ENCODE measurements around the gene MLLT10.
"Not testable (repeated sequence)": the region's sequence is repeated elsewhere in the genome, so short reads cannot be mapped to it uniquely, and the experiment has no call there.

MLLT10 gene

DNA sequence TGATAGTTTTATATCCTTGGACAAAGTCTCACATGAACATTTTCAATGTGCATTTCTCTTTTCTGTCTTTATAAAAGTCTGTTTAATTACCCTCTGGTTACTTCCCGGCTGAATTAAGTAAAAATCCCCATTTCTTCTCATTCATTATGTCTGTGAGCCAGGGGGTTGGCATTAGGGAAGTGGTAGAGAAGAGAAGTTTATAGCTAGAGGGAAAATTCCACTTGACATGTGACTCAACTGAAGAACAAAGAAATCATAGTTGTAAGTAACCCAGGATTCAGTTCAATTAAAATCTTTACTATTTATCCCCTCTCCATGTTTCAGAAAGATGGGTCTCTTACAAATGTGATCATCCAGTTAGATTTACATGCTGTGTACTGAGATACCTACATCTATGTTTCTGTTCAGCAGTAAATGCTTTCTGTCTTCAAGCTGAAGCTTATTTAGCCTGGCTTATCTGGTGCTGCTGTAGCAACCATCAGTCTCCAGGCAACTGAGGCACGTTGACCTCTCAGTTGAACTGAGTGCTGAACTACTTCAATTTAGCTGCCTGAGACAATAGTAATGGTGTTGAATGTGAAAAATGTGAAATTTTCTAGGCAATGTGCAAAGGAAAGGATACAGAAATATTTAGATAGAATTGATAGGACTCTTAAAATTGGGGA, 181.6 kb downstream of the MLLT10 start:
- Histone ChIP-seq H3K9ac (ENCODE audit: low read length) (no peak overlapping the region), H3K27me3 (ENCODE audit: control insufficient read depth, insufficient read depth, low read length) (no peaks in the 10 kb centered on the region), H3K9me3 (ENCODE audit: control insufficient read depth, low read length) (no peaks in the 10 kb centered on the region), H3K4me1 (ENCODE audit: control insufficient read depth, insufficient read depth, low read length) (no peaks in the 10 kb centered on the region), H3K36me3 (ENCODE audit: control insufficient read depth, insufficient read depth, low read length) (no peaks in the 10 kb centered on the region), H3K4me3 (ENCODE audit: low read length) (no peak overlapping the region)

DNA sequence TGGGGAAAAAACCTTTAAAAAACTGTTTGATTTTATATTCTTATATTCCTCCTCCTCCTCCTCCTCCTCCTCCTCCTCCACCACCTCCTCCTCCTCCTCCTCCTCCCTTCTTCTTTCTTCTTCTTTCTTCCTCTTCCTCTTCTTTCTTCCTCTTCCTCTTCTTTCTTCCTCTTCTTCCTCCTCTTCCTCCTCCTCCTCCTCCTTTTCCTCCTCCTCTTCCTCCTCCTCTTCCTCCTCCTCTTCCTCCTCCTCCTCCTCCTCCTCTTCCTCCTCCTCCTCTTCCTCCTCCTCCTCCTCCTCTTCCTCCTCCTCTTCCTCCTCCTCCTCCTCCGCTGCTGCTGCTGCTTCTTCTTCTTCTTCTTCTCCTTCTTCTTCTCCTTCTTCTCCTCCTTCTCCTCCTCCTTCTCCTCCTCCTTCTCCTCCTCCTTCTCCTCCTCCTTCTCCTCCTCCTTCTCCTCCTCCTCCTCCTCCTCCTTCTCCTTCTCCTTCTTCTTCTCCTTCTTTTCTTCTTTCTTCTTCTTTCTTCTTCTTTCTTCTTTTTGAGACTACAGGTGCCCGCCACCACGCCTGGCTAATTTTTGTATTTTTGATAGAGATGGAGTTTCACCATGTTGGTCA, 183.5 kb downstream of the MLLT10 start:
- H3K27me3 ChIP-seq (ENCODE audit: control insufficient read depth, insufficient read depth, low read length); H3K36me3 ChIP-seq (ENCODE audit: control insufficient read depth, insufficient read depth, low read length): not testable (repeated sequence)

DNA sequence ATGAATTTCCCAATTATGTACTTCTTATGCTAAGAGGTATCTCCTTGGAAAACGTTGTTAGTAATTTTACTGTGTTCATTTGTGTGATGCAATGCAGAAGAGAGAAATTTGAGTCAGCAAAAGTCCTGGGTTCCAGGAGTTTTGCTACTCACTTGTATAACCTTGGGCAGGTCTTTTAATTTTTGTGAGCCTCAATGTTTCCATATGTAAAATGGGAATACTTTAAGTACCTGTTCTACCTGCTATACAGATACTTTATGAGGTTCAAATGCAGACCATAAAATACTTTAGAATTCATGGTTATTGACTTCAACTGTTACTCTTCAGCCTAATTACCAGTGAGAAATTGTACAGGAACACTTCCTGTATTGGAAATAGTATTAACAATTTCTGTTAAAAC, 185.5 kb downstream of the MLLT10 start:
- H3K27me3 ChIP-seq (ENCODE audit: control insufficient read depth, insufficient read depth, low read length): no peaks in the 10 kb centered on the region
- no peak overlapping the region for H3K4me3 ChIP-seq (ENCODE audit: low read length)
- H3K9ac ChIP-seq (ENCODE audit: low read length): no peak overlapping the region
- no peaks in the 10 kb centered on the region for H3K9me3 ChIP-seq (ENCODE audit: control insufficient read depth, low read length)
- no peaks in the 10 kb centered on the region for H3K36me3 ChIP-seq (ENCODE audit: control insufficient read depth, insufficient read depth, low read length)
- H3K4me1 ChIP-seq (ENCODE audit: control insufficient read depth, insufficient read depth, low read length): peaks cover 3% of the 10 kb centered on the region

More for the DNA sequence above, 183.5 kb downstream of the MLLT10 start:
- not testable (repeated sequence) for H3K9me3 ChIP-seq (ENCODE audit: control insufficient read depth, low read length); H3K4me3 ChIP-seq (ENCODE audit: low read length); H3K4me1 ChIP-seq (ENCODE audit: control insufficient read depth, insufficient read depth, low read length); H3K9ac ChIP-seq (ENCODE audit: low read length)

DNA sequence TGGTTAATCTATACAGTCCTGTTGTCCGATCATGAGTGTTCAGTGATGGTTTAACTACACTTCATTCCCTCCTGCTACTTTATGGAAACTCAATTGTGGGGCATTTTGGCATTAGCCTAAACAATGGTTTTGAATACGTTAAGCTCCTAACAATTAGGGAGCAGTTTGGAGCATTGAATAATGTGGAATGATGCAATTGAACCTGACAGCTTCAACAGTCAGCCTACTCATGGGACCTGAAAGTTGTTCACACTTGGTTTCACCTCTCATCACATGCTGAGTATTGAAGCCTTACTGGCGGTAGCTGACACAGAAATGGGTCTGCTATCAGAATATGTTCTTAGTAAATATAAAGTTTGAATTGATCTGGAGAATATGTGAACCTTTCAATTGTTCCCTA, 186.1 kb downstream of the MLLT10 start:
- Histone ChIP-seq H3K4me3 (ENCODE audit: low read length) (no peak overlapping the region), H3K36me3 (ENCODE audit: control insufficient read depth, insufficient read depth, low read length) (no peaks in the 10 kb centered on the region), H3K27me3 (ENCODE audit: control insufficient read depth, insufficient read depth, low read length) (no peaks in the 10 kb centered on the region), H3K9me3 (ENCODE audit: control insufficient read depth, low read length) (no peaks in the 10 kb centered on the region), H3K4me1 (ENCODE audit: control insufficient read depth, insufficient read depth, low read length) (peaks cover 9% of the 10 kb centered on the region), H3K9ac (ENCODE audit: low read length) (no peak overlapping the region)

DNA sequence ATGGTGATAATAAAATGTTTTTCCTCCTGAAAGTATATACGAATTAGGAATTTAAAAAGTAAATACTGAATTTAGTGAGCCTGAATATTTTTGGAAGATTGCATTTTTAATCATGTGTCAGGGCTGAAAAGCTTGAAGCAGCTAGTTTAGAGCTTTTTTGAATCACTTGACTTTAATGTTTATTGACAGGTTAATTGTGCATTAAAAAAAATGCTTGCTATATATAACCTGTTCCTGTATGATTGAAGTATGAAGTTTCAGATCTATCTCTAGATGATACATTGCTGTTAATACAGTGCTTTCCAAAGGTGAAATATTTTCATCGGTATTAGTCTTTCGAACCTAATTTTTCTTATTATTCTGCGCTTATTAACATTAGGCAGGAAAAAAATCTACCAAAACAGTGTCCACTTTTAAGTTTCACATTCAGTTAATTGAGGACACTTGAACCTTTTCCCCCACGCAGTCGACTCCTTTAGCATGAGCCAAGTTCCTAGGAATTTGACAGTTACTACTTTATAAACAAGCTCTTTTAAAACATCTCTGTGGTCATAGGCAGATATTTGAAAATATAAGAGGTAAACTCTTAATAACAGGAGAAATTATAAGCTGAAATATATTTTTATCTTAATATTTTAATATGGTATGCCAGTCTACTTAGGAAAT, 187.1 kb downstream of the MLLT10 start:
- peaks cover 12% of the 10 kb centered on the region for H3K4me1 ChIP-seq (ENCODE audit: control insufficient read depth, insufficient read depth, low read length)
- H3K36me3 ChIP-seq (ENCODE audit: control insufficient read depth, insufficient read depth, low read length): no peaks in the 10 kb centered on the region

DNA sequence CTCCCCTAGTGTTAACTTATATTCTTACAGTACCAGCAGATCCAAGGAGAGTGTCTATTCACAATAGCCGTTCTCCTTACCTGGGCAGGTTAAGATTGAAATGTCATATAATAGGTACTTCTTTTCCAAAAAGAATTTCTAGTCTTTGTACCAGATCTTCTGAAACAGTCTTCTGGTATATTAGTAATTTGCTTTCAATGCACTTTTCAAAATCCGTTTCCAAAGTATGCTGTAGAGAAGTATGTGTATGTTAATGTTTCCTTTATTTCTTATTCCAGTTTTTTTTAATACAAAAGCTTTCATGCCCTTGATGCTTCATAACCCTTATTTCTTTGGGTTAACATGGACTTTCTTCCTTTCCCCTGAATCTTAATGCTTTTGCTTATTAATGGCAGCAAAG, 188.2 kb downstream of the MLLT10 start:
- H3K4me3 ChIP-seq (ENCODE audit: low read length): no peak overlapping the region
- H3K27me3 ChIP-seq (ENCODE audit: control insufficient read depth, insufficient read depth, low read length): no peaks in the 10 kb centered on the region
- H3K4me1 ChIP-seq (ENCODE audit: control insufficient read depth, insufficient read depth, low read length): peaks cover 13% of the 10 kb centered on the region
- no peaks in the 10 kb centered on the region for H3K36me3 ChIP-seq (ENCODE audit: control insufficient read depth, insufficient read depth, low read length)
- H3K9ac ChIP-seq (ENCODE audit: low read length): no peak overlapping the region
- H3K9me3 ChIP-seq (ENCODE audit: control insufficient read depth, low read length): no peaks in the 10 kb centered on the region

More for the DNA sequence above, 187.1 kb downstream of the MLLT10 start:
- no peaks in the 10 kb centered on the region for H3K9me3 ChIP-seq (ENCODE audit: control insufficient read depth, low read length)
- no peak overlapping the region for H3K4me3 ChIP-seq (ENCODE audit: low read length)
- H3K27me3 ChIP-seq (ENCODE audit: control insufficient read depth, insufficient read depth, low read length): no peaks in the 10 kb centered on the region
- H3K9ac ChIP-seq (ENCODE audit: low read length): no peak overlapping the region

DNA sequence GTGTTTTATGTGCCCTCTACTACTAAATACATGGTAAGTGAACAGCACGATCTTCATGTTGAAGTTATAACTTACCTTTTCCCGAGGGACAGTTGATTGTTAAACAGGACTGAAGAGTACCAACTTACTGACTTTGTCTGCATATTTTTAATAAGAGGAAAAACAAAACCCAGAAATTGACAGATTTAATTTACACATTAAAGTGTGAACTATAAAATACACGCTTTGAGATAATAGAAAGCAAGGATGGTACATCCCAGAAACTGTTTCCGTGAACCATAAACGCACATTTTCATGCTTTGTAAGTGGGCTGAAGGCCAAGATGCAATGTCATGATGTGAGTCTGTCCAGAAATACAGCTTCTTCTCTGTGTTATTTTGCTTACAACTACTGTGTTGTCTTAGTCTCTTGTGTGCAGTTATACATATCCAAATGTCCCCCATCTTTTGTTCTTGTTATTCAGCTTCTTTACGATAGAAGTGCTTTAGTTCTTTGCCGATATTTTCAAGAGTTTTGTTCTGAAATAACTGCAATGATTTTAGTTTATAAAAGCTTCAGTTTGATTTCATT, 190.1 kb downstream of the MLLT10 start:
- no peaks in the 10 kb centered on the region for H3K36me3 ChIP-seq (ENCODE audit: control insufficient read depth, insufficient read depth, low read length)
- no peaks in the 10 kb centered on the region for H3K9me3 ChIP-seq (ENCODE audit: control insufficient read depth, low read length)
- H3K9ac ChIP-seq (ENCODE audit: low read length): no peak overlapping the region
- no peaks in the 10 kb centered on the region for H3K27me3 ChIP-seq (ENCODE audit: control insufficient read depth, insufficient read depth, low read length)
- H3K4me3 ChIP-seq (ENCODE audit: low read length): no peak overlapping the region
- peaks cover 18% of the 10 kb centered on the region for H3K4me1 ChIP-seq (ENCODE audit: control insufficient read depth, insufficient read depth, low read length)

DNA sequence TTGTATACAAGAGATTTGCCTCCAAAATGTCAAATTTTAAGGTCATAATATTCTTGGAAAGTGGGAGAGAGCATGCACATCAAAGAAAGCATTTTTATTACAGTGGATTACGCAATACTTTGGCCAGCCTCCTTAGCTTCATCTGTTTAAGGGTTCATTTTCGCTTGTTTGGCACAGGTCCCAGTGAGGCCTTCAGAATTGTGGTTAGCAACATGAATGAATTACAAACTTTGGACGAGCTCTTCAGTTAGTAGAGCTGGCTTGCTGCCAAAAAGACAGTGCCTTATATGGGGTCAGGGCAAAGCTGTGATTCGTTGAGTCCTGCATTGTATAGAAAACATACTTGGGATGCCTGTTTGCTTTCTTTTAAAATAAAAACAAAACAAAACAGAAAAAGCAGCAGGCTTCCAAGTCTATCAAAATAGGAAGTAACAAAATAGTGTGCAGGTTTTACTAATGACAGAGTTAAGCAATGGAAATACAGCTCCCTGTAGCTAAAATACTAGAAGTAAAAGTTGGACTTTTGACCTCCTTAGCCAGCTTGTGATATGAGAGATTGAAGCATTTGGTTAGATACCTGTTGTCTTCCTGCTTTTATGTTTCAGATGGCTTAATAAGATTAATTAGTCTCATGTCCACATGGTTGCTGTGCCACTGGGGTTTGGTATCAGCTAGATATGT, 190.8 kb downstream of the MLLT10 start:
- Histone ChIP-seq H3K4me1 (ENCODE audit: control insufficient read depth, insufficient read depth, low read length) (peaks cover 18% of the 10 kb centered on the region), H3K27me3 (ENCODE audit: control insufficient read depth, insufficient read depth, low read length) (no peaks in the 10 kb centered on the region), H3K9ac (ENCODE audit: low read length) (no peak overlapping the region), H3K36me3 (ENCODE audit: control insufficient read depth, insufficient read depth, low read length) (no peaks in the 10 kb centered on the region), H3K9me3 (ENCODE audit: control insufficient read depth, low read length) (no peaks in the 10 kb centered on the region), H3K4me3 (ENCODE audit: low read length) (no peak overlapping the region)

DNA sequence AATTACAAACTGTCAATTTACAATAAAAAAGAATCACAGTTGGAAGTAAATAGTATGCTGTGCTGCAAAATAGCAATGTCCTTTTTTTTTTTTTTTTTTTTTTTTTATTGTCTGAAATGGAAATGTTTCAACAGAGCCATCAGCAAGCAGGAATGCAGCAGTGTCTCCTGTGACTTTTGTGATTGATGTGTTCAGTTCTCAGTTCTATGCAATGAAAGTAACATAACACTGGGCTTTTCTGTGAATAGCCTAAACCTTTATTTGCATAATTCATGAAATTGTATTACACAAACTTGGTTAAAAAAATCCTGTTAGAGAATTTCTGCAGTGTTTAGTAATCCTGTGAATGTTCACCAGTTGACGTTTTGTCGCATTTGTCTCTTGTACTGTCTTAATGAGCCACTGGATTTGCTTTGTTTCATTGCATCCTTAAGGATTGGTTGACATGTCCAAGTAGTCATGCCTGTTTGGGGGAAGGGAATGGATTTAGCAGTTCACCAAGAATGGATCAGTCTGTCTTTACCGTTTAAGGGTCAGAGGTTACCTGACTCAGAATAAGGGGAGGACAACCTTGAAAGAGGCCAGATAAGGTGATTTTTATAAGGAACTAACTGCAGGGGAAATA, 192.7 kb downstream of the MLLT10 start:
- H3K9me3 ChIP-seq (ENCODE audit: control insufficient read depth, low read length): no peaks in the 10 kb centered on the region
- no peak overlapping the region for H3K9ac ChIP-seq (ENCODE audit: low read length)
- no peaks in the 10 kb centered on the region for H3K27me3 ChIP-seq (ENCODE audit: control insufficient read depth, insufficient read depth, low read length)
- peaks cover 18% of the 10 kb centered on the region for H3K4me1 ChIP-seq (ENCODE audit: control insufficient read depth, insufficient read depth, low read length)
- H3K36me3 ChIP-seq (ENCODE audit: control insufficient read depth, insufficient read depth, low read length): no peaks in the 10 kb centered on the region
- no peak overlapping the region for H3K4me3 ChIP-seq (ENCODE audit: low read length)

DNA sequence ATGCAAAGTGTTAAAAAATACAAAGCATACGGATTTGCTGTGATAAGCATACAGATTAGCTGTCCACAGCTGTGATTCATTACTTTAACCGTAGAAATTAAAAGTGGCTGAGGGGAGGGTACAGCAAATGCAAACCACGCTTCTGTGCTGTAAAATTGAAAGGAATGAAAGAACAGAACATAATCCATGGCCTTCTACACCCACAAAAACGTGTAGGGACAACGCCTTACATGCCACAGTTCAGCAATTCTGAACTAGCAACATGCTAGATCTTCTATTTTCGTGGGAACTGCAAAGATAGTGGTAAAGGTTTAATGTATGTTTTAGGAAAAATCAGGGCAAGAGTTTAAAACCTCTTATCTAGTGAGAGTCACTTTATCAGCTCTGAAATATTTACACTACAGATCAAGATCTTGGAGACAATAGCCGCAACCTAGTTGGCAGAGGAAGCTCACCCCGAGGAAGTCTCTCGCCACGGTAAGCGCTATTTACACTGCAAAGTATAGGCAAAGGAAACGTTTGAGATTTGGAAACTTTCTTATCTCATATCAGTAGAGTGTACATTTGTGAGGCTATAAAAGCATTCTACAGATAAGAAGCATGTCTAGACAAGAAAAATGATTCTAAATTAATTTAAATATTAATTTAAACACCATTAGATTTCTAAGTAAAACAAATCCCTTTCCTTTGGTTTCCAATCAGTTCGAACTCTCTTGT, 193.6 kb downstream of the MLLT10 start:
- Histone ChIP-seq H3K4me3 (ENCODE audit: low read length) (no peak overlapping the region), H3K4me1 (ENCODE audit: control insufficient read depth, insufficient read depth, low read length) (peaks cover 18% of the 10 kb centered on the region), H3K9me3 (ENCODE audit: control insufficient read depth, low read length) (no peaks in the 10 kb centered on the region), H3K27me3 (ENCODE audit: control insufficient read depth, insufficient read depth, low read length) (no peaks in the 10 kb centered on the region), H3K9ac (ENCODE audit: low read length) (no peak overlapping the region), H3K36me3 (ENCODE audit: control insufficient read depth, insufficient read depth, low read length) (no peaks in the 10 kb centered on the region)

DNA sequence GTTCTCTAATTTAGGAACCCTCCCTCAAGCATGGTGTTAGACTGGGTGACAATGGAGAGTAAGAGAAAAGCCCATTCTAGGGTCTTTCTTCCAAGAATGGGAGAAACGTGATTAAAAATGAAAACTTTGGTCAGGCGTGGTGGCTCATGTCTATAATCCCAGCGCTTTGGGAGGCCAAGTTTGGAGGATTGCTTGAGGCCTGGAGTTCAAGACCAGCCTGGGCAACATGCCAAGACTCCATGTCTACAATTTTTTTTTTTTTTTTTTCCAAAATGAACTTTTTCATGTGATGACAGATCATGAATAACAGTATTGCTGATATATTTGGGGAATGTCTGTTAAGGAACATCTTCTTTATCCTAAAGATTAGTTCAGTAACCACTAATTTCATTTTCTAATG, 194.6 kb downstream of the MLLT10 start:
- Histone ChIP-seq H3K4me3 (ENCODE audit: low read length) (no peak overlapping the region), H3K27me3 (ENCODE audit: control insufficient read depth, insufficient read depth, low read length) (no peaks in the 10 kb centered on the region), H3K9ac (ENCODE audit: low read length) (no peak overlapping the region), H3K9me3 (ENCODE audit: control insufficient read depth, low read length) (no peaks in the 10 kb centered on the region), H3K4me1 (ENCODE audit: control insufficient read depth, insufficient read depth, low read length) (peaks cover 18% of the 10 kb centered on the region), H3K36me3 (ENCODE audit: control insufficient read depth, insufficient read depth, low read length) (no peaks in the 10 kb centered on the region)
